Stomach (tissue), 9 donors: ENCODE measurements around the gene RNF113A. TPM values are rescaled to one million over a fixed set of nuclear protein-coding genes. Genes with fewer than 3 reads are reported as not detected.
"Not testable (repeated sequence)": the region's sequence is repeated elsewhere in the genome, so short reads cannot be mapped to it uniquely, and the experiment has no call there.

Experiments
- DNase-seq, 2 donors: peaks; one replicate each; pipeline versions ENCODE4 v3.0.0 to v3.0.0-alpha.2; 2013 to 2019
- H3K27ac ChIP-seq, 5 donors: fragments of 200-600 bp in 4 of 5; sonication (generic) in 4 of 5; one replicate each; pipeline ENCODE4 v1.5.1; 2013 to 2019; ENCODE audit warnings: mild to moderate bottlenecking in 1 of 5, moderate library complexity in 1 of 5
- H3K27me3 ChIP-seq, 3 donors: fragments of 200-600 bp; sonication (generic); one replicate each; pipeline ENCODE4 v1.5.1; 2017 to 2019; ENCODE audit warnings: mixed run types in 1 of 3
- H3K36me3 ChIP-seq, 4 donors: fragments of 200-600 bp; sonication (generic); 1 replicate in 3 of 4; 2 replicates in 1 of 4; pipeline ENCODE4 v1.5.1; 2016 to 2019
- H3K4me1 ChIP-seq, 4 donors: fragments of 200-600 bp; sonication (generic); one replicate each; pipeline ENCODE4 v1.5.1; 2016 to 2019
- H3K4me3 ChIP-seq, 4 donors: fragments of 200-600 bp; sonication (generic) in 3 of 4; one replicate each; pipeline ENCODE4 v1.5.1; 2016 to 2019; ENCODE audit warnings: mild to moderate bottlenecking in 1 of 4
- H3K9me3 ChIP-seq, 4 donors: fragments of 200-600 bp; sonication (generic); one replicate each; pipeline ENCODE4 v1.5.1; 2016 to 2019
- EP300 ChIP-seq: sonication (generic); formaldehyde crosslinking; IDR thresholded peaks from one replicate; pipeline ENCODE4 v1.6.1; 2017; ENCODE audit warnings: antibody characterized with exemption
- POLR2A ChIP-seq, 4 donors: fragments of 450-650 bp; IDR thresholded peaks; one replicate each; pipeline ENCODE4 v1.6.1; 2016; ENCODE audit warnings: antibody characterized with exemption in 4 of 4, control low read depth in 2 of 4, mild to moderate bottlenecking in 1 of 4, moderate library complexity in 1 of 4
- POLR2AphosphoS5 ChIP-seq, 3 donors: sonication (generic); formaldehyde crosslinking; IDR thresholded peaks; one replicate each; pipeline ENCODE4 v1.6.1; 2016; ENCODE audit warnings: antibody characterized with exemption in 3 of 3
- WGBS, 5 donors: extraction: QIAGEN DNeasy Blood & Tissue Kit in 3 of 5; methylation state at CpG; one replicate each; pipeline versions ENCODE4 v1.1.5 to v1.1.7; 2013 to 2018; 5-methylcytosine and 5-hydroxymethylcytosine counted together
- intact Hi-C: fragments of 100-400 bp; cut with DNase I; formaldehyde crosslinking; loops from one replicate; pipeline ENCODE4 v1.15.1; 2023; ENCODE audit warnings: low total_unique reads
- polyA plus RNA-seq, 3 donors: library from polyadenylated mRNA; stranded (reverse); fragments of 200-250 nt; gene quantifications; one replicate each; pipeline ENCODE4 v1.2.3, GENCODE V29; 2013
- total RNA-seq, 5 donors: library from RNA; depleted of rRNA; stranded (reverse); fragments of >200 nt; gene quantifications; one replicate each; pipeline versions ENCODE4 v1.1.0 to v1.2.3, GENCODE V29; 2014 to 2016
- TF ChIP-seq, protein P1 (sequence below), 7 experiments: fragments of 450-650 bp in 4 of 7; fragments of 200-600 bp in 3 of 7; sonication (generic) in 3 of 7; IDR thresholded peaks; one replicate each; pipeline ENCODE4 v1.5.1; 2016 to 2019; ENCODE audit warnings: antibody characterized with exemption in 7 of 7, control low read depth in 2 of 7, mild to moderate bottlenecking in 1 of 7
- donor health status: healthy with polysubstance abuse.
- donor health status: Bipolar disorder and iron deficiency.
- donor health status: healthy.

The RNF113A gene
- total and polyA plus RNA-seq, 8 donors: 9.5 to 42.0 (median 15.7) TPM

- TF ChIP-seq POLR2A (IDR thresholded peaks at IDR 0.05): no peak
- no peak for TF ChIP-seq EP300
- TF ChIP-seq, protein P1, sequence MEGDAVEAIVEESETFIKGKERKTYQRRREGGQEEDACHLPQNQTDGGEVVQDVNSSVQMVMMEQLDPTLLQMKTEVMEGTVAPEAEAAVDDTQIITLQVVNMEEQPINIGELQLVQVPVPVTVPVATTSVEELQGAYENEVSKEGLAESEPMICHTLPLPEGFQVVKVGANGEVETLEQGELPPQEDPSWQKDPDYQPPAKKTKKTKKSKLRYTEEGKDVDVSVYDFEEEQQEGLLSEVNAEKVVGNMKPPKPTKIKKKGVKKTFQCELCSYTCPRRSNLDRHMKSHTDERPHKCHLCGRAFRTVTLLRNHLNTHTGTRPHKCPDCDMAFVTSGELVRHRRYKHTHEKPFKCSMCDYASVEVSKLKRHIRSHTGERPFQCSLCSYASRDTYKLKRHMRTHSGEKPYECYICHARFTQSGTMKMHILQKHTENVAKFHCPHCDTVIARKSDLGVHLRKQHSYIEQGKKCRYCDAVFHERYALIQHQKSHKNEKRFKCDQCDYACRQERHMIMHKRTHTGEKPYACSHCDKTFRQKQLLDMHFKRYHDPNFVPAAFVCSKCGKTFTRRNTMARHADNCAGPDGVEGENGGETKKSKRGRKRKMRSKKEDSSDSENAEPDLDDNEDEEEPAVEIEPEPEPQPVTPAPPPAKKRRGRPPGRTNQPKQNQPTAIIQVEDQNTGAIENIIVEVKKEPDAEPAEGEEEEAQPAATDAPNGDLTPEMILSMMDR (IDR thresholded peaks at IDR 0.05): no peak
- no peak for TF ChIP-seq POLR2AphosphoS5 (IDR thresholded peaks at IDR 0.05)
- no peaks in the 10 kb centered on the region for H3K9me3 ChIP-seq
- no peaks in the 10 kb centered on the region for H3K27me3 ChIP-seq
- 77 to 88% (median 80%) methylated on average over 5 of the region's 5 CpGs for WGBS, 5 donors
- H3K27ac ChIP-seq: no peak overlapping the region
- intact Hi-C loops: no loop called here
- no peaks in the 10 kb centered on the region for H3K4me1 ChIP-seq
- no peaks in the 10 kb centered on the region for H3K36me3 ChIP-seq
- no peak for DNase-seq
- H3K4me3 ChIP-seq: no peak overlapping the region
These were observed 44.8 kb upstream of the RNF113A start for GRCh38 chrX:119916310-119916709.

GRCh38 chrX:119900976-119901375 is 29.4 kb upstream of the RNF113A start:
- H3K27me3 ChIP-seq: no peaks in the 10 kb centered on the region
- H3K9me3 ChIP-seq: no peaks in the 10 kb centered on the region
- no peak for TF ChIP-seq EP300
- TF ChIP-seq, protein P1 (IDR thresholded peaks at IDR 0.05): no peak
- no peak for TF ChIP-seq POLR2AphosphoS5 (IDR thresholded peaks at IDR 0.05)
- TF ChIP-seq POLR2A (IDR thresholded peaks at IDR 0.05): no peak
- no peak overlapping the region for H3K27ac ChIP-seq
- intact Hi-C loops: no loop called here
- no peaks in the 10 kb centered on the region for H3K36me3 ChIP-seq
- no peak overlapping the region for H3K4me3 ChIP-seq
- no peaks in the 10 kb centered on the region for H3K4me1 ChIP-seq
- DNase-seq: no peak
- WGBS, 5 donors: 43 to 75% (median 67%) methylated on average over 1 of the region's 1 CpG

GRCh38 chrX:119899125-119899524 is 27.6 kb upstream of the RNF113A start:
- Histone ChIP-seq H3K27me3 (no peaks in the 10 kb centered on the region), H3K4me3 (no peak overlapping the region), H3K4me1 (no peaks in the 10 kb centered on the region), H3K27ac (no peak overlapping the region), H3K9me3 (no peaks in the 10 kb centered on the region), H3K36me3 (no peaks in the 10 kb centered on the region)
- WGBS, 5 donors: 0 to 29% (median 13%) methylated on average over 1 to 2 of the region's 2 CpGs
- peak in 1 of 2 donors; percentile 44 for DNase-seq
- intact Hi-C loops: no loop called here
- no peak for TF ChIP-seq POLR2A (IDR thresholded peaks at IDR 0.05)
- TF ChIP-seq, protein P1 (IDR thresholded peaks at IDR 0.05): no peak
- no peak for TF ChIP-seq POLR2AphosphoS5 (IDR thresholded peaks at IDR 0.05)
- no peak for TF ChIP-seq EP300

DNA sequence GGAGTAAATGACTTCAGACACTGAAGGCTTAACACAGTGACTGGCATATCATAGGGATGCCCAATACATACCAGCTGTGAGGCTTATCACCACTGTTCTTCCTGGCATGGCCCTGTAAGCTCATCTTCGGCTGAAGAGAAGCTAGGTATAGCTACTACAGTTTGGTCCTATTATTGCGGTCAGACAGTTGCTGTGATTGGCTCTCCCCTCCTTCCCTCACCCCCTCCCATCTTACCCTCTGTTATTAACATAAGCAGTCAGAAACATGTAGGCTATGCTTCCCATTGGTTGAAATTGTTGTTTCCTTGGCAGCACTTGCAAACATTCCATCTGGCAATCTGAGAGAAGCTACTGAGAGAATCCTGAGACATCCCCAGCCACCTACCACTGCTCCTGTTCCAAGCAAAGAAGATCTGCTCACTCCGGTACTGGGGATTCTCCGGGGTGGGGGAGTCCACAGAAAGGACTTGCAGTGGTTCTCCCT is 24.4 kb upstream of the RNF113A start, which contains the start of gene AKAP14:
Gene AKAP14, plus strand, starts transcription at position 51 of the 484 bp plus-strand sequence. CDS start 7,331 bp downstream, outside the sequence.
- peak in 1 of 2 donors; percentile 23 for DNase-seq
- Histone ChIP-seq H3K4me1 (no peaks in the 10 kb centered on the region), H3K27me3 (no peaks in the 10 kb centered on the region), H3K9me3 (no peaks in the 10 kb centered on the region), H3K4me3 (no peak within 1 kb of the TSS), H3K27ac (no peak within 1 kb of the TSS), H3K36me3 (no peaks in the 10 kb centered on the region)
- intact Hi-C loops: no loop called here
- TF ChIP-seq POLR2AphosphoS5 (IDR thresholded peaks at IDR 0.05): no peak
- no peak for TF ChIP-seq POLR2A (IDR thresholded peaks at IDR 0.05)
- TF ChIP-seq EP300: no peak
- WGBS, 5 donors: 50 to 71% (median 63%) methylated on average over 3 to 4 of the region's 4 CpGs

GRCh38 chrX:119891961-119892692 is 20.6 kb upstream of the RNF113A start:
- intact Hi-C loops, H3K36me3 ChIP-seq: not testable (repeated sequence)
- WGBS, 5 donors: 44 to 67% (median 59%) methylated on average over 16 of the region's 16 CpGs

GRCh38 chrX:119890626-119891025 is 19.1 kb upstream of the RNF113A start:
- 84 to 100% (median 88%) methylated on average over 5 to 33 of the region's 36 CpGs for WGBS, 5 donors
- intact Hi-C loops: not testable (repeated sequence)

More at GRCh38 chrX:119891961-119892692, 20.6 kb upstream of the RNF113A start:
- H3K9me3 ChIP-seq, H3K4me3 ChIP-seq, H3K27ac ChIP-seq, H3K4me1 ChIP-seq: not testable (repeated sequence)
- peak in 1 of 2 donors; percentile 20 for DNase-seq
- H3K27me3 ChIP-seq: peaks cover 0 to 11% (median 0%) of the 10 kb centered on the region in 3 donors

More at GRCh38 chrX:119890626-119891025, 19.1 kb upstream of the RNF113A start:
- not testable (repeated sequence) for H3K4me3 ChIP-seq, H3K27ac ChIP-seq, DNase-seq, H3K4me1 ChIP-seq, H3K36me3 ChIP-seq, H3K9me3 ChIP-seq
- peaks cover 0 to 11% (median 0%) of the 10 kb centered on the region in 3 donors for H3K27me3 ChIP-seq
